ENCODE data around the gene RAB30. TPM values are rescaled to one million over a fixed set of nuclear protein-coding genes. Genes with fewer than 3 reads are reported as not detected.
A peak's percentile ranks its signal among the peaks of the same experiment; 100 is the strongest.

The RAB30 gene
- total RNA-seq, 1 donor from 2014 or later: 12.5 TPM

DNA sequence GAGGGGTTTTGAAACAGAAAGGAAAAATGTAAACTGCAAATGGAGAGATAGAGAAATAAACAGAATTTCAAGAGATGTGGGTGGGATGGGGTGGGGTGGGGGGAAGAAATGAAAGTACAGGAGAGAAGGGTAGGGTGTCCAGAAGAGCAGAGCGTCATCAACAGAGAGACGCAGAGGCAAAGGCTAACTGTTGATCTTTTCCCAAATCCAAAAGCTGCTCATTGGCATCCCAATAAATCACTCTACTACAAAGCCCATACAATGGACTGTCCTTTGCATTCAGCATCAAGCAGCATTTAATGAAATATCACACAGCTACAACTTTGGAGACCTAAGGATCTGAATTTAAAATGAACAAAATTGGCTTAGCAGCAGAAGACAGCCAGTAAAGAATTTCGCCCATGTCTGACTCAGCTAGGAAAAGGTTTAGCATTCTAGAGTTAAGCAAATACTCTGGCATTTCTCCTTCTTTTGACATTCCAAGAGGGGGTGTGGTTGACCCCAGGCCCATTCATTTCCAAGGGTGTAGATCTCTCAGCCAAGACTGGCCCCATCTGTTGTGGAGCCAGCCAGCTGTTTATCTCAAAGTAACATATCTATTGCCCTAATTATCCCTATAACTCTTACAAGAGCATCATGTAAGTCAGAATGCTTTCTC, 1.5 kb downstream of the RAB30 start:
- ATAC-seq (no peak), DNase-seq (no peak)
- intact Hi-C loops (cut with DNase I): no loop called here
- Histone ChIP-seq H3K27me3 (no peaks in the 10 kb centered on the region), H3K4me3 (peak overlapping the region; percentile 81), H3K27ac (peak overlapping the region; percentile 93), H3K9me3 (no peaks in the 10 kb centered on the region), H3K4me1 (peaks cover 40% of the 10 kb centered on the region), H3K36me3 (peaks cover 8% of the 10 kb centered on the region)
- TF ChIP-seq, protein P1, sequence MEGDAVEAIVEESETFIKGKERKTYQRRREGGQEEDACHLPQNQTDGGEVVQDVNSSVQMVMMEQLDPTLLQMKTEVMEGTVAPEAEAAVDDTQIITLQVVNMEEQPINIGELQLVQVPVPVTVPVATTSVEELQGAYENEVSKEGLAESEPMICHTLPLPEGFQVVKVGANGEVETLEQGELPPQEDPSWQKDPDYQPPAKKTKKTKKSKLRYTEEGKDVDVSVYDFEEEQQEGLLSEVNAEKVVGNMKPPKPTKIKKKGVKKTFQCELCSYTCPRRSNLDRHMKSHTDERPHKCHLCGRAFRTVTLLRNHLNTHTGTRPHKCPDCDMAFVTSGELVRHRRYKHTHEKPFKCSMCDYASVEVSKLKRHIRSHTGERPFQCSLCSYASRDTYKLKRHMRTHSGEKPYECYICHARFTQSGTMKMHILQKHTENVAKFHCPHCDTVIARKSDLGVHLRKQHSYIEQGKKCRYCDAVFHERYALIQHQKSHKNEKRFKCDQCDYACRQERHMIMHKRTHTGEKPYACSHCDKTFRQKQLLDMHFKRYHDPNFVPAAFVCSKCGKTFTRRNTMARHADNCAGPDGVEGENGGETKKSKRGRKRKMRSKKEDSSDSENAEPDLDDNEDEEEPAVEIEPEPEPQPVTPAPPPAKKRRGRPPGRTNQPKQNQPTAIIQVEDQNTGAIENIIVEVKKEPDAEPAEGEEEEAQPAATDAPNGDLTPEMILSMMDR (IDR thresholded peaks at IDR 0.05): no peak

DNA sequence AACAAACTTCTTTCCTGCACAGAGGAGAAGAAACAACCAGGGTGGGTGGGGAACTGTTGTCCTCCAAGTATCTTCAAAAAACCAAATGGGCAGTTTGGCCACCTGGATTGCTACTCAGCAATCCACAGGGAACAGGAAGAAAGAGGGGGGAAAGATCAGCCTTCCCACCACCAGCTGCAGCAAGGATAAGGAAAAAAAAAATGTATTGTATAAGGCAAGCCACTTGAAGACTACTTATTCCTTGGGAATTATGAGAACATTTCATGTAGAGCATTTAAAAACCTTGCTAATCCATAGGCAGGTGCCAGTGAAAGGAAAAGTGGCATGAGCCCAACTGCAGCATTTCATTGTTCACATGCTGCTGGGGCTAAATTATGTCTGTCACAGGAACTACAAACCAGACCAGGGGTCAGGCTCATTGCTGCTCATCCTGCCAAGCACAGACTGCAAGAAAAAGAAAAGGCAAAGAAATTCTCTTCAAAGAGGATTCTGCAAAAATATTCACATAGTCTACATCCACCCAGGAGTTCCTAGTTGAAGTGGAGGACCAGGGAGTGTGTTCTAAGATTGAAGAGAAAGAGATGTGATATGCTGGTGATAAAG, 2.2 kb downstream of the RAB30 start:
- ATAC-seq: no peak
- H3K36me3 ChIP-seq: peaks cover 4% of the 10 kb centered on the region
- H3K27ac ChIP-seq: no peak overlapping the region
- intact Hi-C loops (cut with DNase I): no loop called here
- TF ChIP-seq, protein P1 (IDR thresholded peaks at IDR 0.05): no peak
- no peaks in the 10 kb centered on the region for H3K27me3 ChIP-seq
- DNase-seq: no peak
- no peaks in the 10 kb centered on the region for H3K9me3 ChIP-seq
- peaks cover 39% of the 10 kb centered on the region for H3K4me1 ChIP-seq
- H3K4me3 ChIP-seq: peak overlapping the region; percentile 81

DNA sequence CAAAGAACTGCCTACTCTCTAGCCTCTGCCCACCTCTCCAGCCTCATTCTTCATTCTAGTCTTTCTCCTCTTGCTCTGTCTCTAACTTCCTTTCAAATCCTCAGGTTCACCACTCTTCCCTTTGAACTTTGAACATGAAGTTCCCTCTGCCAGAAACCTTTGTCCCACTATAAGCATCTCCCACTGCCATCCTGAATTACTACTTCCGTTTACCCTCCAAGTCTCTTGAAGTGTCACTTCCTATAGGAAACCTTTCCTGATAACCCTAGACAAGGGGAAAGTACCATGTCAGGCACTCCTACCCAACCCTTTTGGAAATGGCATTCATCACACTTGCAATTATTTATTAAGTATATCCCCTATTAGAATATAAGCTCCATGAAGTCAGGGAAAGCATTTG, 3.1 kb downstream of the RAB30 start:
- no peak for DNase-seq
- no peak for ATAC-seq
- no peaks in the 10 kb centered on the region for H3K27me3 ChIP-seq
- no peaks in the 10 kb centered on the region for H3K9me3 ChIP-seq
- H3K4me1 ChIP-seq: peaks cover 33% of the 10 kb centered on the region
- H3K4me3 ChIP-seq: no peak overlapping the region
- intact Hi-C loops (cut with DNase I): no loop called here
- TF ChIP-seq, protein P1 (IDR thresholded peaks at IDR 0.05): no peak
- no peak overlapping the region for H3K27ac ChIP-seq
- H3K36me3 ChIP-seq: no peaks in the 10 kb centered on the region

DNA sequence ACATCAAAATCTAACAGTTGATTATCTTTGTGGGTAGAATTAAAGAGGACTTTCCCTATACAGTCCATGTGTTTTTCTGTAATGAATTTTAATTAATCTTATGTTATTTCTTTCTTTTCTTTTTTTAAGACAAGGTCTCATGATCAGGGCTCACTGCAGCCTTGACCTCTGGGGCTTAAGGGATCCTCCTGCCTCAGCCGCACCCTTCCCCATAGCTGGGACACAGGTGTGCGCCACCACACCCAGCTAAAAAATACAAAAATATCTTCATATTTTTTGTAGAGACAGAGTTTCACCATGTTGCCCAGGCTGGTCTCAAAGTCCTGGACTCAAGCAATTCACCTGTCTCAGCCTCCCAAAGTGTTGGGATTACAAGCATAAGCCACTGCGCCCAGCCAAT, 7.7 kb downstream of the RAB30 start:
- H3K4me1 ChIP-seq: peaks cover 7% of the 10 kb centered on the region
- no peak overlapping the region for H3K4me3 ChIP-seq
- no peaks in the 10 kb centered on the region for H3K36me3 ChIP-seq
- H3K9me3 ChIP-seq: no peaks in the 10 kb centered on the region
- TF ChIP-seq, protein P1 (IDR thresholded peaks at IDR 0.05): no peak
- H3K27me3 ChIP-seq: no peaks in the 10 kb centered on the region
- H3K27ac ChIP-seq: no peak overlapping the region
- intact Hi-C loops (cut with DNase I): no loop called here
- ATAC-seq: no peak
- DNase-seq: no peak

DNA sequence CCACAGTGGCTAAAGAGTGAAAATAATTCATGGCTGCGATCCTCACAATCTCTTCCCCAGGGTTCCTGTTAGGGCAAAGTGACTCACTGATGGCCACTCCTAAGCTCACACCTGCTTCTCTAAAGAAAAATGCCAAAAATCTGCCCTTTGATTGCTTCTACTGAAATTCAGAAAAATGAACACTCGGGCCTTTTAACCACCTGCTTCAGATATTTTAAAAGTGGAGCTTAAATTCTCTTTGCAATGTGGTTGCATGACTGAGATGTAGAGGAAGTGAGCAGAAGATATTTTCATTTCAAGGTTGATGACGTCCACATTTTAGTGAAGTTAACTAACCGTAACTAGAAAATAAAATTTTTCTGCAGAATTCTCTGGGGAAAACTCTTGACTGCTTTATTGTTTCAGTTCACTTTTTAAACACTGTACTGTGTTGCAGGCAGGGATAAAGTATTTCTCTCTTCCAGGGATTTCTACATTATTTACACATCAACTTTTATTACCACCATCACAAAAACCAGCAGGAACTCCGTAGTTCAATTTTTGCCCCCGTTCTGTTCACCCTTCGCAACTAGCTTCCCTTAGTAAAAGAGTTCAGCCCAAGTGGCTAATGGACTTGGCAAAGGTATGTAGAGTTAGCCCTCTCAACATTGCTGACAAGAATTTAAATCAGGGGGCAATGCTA, 8.5 kb downstream of the RAB30 start:
- ATAC-seq (no peak), DNase-seq (no peak)
- Histone ChIP-seq H3K4me1 (no peaks in the 10 kb centered on the region), H3K27ac (no peak overlapping the region), H3K4me3 (peak overlapping the region; percentile 6), H3K27me3 (no peaks in the 10 kb centered on the region), H3K9me3 (no peaks in the 10 kb centered on the region), H3K36me3 (no peaks in the 10 kb centered on the region)
- TF ChIP-seq, protein P1 (IDR thresholded peaks at IDR 0.05): no peak
- intact Hi-C loops (cut with DNase I): no loop called here
